ENCODE data around the gene PON2. TPM values are rescaled to one million over a fixed set of nuclear protein-coding genes. Genes with fewer than 3 reads are reported as not detected.

Gene PON2
- total RNA-seq, 1 donor from 2014 or later, result 40.3 TPM

GRCh38 chr7:95367606-95368005 is 67.2 kb downstream of the PON2 start:
- DNase-seq (ENCODE audit: low spot score), result no peak
- intact Hi-C loops (cut with DNase I), result no loop called here

- no peak for DNase-seq (ENCODE audit: low spot score)
- intact Hi-C loops (cut with DNase I), result no loop called here
These were observed 69.7 kb downstream of the PON2 start for GRCh38 chr7:95365151-95365550.

- DNase-seq (ENCODE audit: low spot score), result no peak
- intact Hi-C loops (cut with DNase I), result no loop called here
These were observed 77.2 kb downstream of the PON2 start for GRCh38 chr7:95357623-95358022.

Other genes starting within 250 kb of the PON2 start
- not detected for gene PON1, start 110.5 kb downstream of the PON2 start, total RNA-seq
- 0.54 TPM for gene PON3, start 38.7 kb downstream of the PON2 start, total RNA-seq
- 1.2 TPM for gene ASB4, start 50.9 kb upstream of the PON2 start, total RNA-seq
- 49.0 TPM for gene PDK4, start 161.5 kb upstream of the PON2 start, total RNA-seq

All from cardiac septum (tissue), 1 donor.